Spleen (tissue), 11 donors: ENCODE measurements around the gene TBC1D10B. TPM values are rescaled to one million over a fixed set of nuclear protein-coding genes. Genes with fewer than 3 reads are reported as not detected.

Experiments used
- DNase-seq: peaks from one replicate; pipeline ENCODE4 v3.0.0-alpha.2; 2020
- H3K27ac ChIP-seq, 8 donors: fragments of 200-600 bp; sonication (generic) in 7 of 8; 1 replicate in 4 of 8; 2 replicates in 4 of 8; pipeline versions ENCODE4 v1.5.0 to v1.8.0; 2016 to 2021; ENCODE audit warnings: inconsistent platforms in 4 of 8, mild to moderate bottlenecking in 4 of 8, moderate library complexity in 1 of 8
- H3K27me3 ChIP-seq, 7 donors: fragments of 200-600 bp; sonication (generic) in 6 of 7; replicated peaks in 1 of 7; 1 replicate in 4 of 7; 2 replicates in 3 of 7; pipeline versions ENCODE4 v1.5.0 to v1.8.0; 2016 to 2021; ENCODE audit warnings: inconsistent platforms in 3 of 7, mild to moderate bottlenecking in 1 of 7
- H3K36me3 ChIP-seq, 6 donors: fragments of 200-600 bp; sonication (generic) in 5 of 6; 1 replicate in 4 of 6; 2 replicates in 2 of 6; pipeline versions ENCODE4 v1.5.0 to v1.8.0; 2016 to 2021; ENCODE audit warnings: inconsistent platforms in 2 of 6
- H3K4me1 ChIP-seq, 6 donors: fragments of 200-600 bp; sonication (generic) in 5 of 6; 1 replicate in 3 of 6; 2 replicates in 3 of 6; pipeline versions ENCODE4 v1.5.0 to v1.8.0; 2016 to 2021; ENCODE audit warnings: inconsistent platforms in 3 of 6
- H3K4me3 ChIP-seq, 8 donors: fragments of 200-600 bp; sonication (generic) in 7 of 8; 1 replicate in 4 of 8; 2 replicates in 4 of 8; pipeline versions ENCODE4 v1.5.0 to v1.8.0; 2016 to 2021; ENCODE audit warnings: inconsistent platforms in 4 of 8, mild to moderate bottlenecking in 4 of 8, moderate library complexity in 2 of 8
- H3K9me3 ChIP-seq, 8 donors: fragments of 200-600 bp; sonication (generic) in 7 of 8; 1 replicate in 4 of 8; 2 replicates in 4 of 8; pipeline versions ENCODE4 v1.5.0 to v1.8.0; 2016 to 2021; ENCODE audit warnings: inconsistent platforms in 4 of 8
- POLR2A ChIP-seq, 3 donors: fragments of 450-650 bp; IDR thresholded peaks; one replicate each; pipeline ENCODE4 v1.5.1; 2017; ENCODE audit warnings: antibody characterized with exemption in 3 of 3, mild to moderate bottlenecking in 1 of 3
- POLR2AphosphoS5 ChIP-seq, 3 donors: sonication (generic); formaldehyde crosslinking; IDR thresholded peaks; one replicate each; pipeline ENCODE4 v1.5.1; 2017; ENCODE audit warnings: antibody characterized with exemption in 3 of 3
- WGBS, 5 donors: extraction: QIAGEN DNeasy Blood & Tissue Kit in 3 of 5; methylation state at CpG; one replicate each; pipeline versions ENCODE4 v1.1.5 to v1.1.7; 2013 to 2018; 5-methylcytosine and 5-hydroxymethylcytosine counted together
- intact Hi-C: fragments of 100-400 bp; cut with DNase I; formaldehyde crosslinking; loops from one replicate; pipeline ENCODE4 v1.15.0; 2023; ENCODE audit warnings: low total_unique reads
- polyA plus RNA-seq, 3 donors: library from polyadenylated mRNA; stranded (reverse); fragments of 200-250 nt; gene quantifications; one replicate each; pipeline ENCODE4 v1.2.1, GENCODE V29; 2013
- total RNA-seq, 7 donors: library from RNA; depleted of rRNA in 3 of 7; stranded (reverse); fragments of >200 nt in 3 of 7; fragmentation: NEBNext Ultra II Directional in 4 of 7; extraction: Animal tissue kit (Norgen Biotek cat#: 25700) in 4 of 7; gene quantifications; one replicate each; pipeline versions ENCODE4 v1.1.0 to v1.2.1, GENCODE V29; 2016 to 2021
- TF ChIP-seq, protein P1 (sequence below), 11 experiments: fragments of 200-600 bp in 7 of 11; fragments of 450-650 bp in 4 of 11; sonication (generic) in 4 of 11; IDR thresholded peaks in 8 of 11; conservative IDR thresholded peaks in 3 of 11; 1 replicate in 7 of 11; 2 replicates in 4 of 11; pipeline versions ENCODE4 v1.4.0 to v1.8.0; 2016 to 2021; ENCODE audit warnings: antibody characterized with exemption in 11 of 11, inconsistent platforms in 4 of 11, mild to moderate bottlenecking in 1 of 11
- donor health status: healthy with polysubstance abuse.
- donor health status: DM: no; HTN: no; CAD: no; lungs with moderate emphysema.
- donor health status: DM: no; HTN: no; CAD: no.
- donor health status: Bipolar disorder and iron deficiency.
- donor health status: healthy.
- donor health status: DM: no; HTN: no; CAD: no.
- donor health status: DM: yes; HTN: yes; CAD: no.

The TBC1D10B gene
- total and polyA plus RNA-seq, 10 donors: 17.3 to 50.4 (median 40.3) TPM

DNA sequence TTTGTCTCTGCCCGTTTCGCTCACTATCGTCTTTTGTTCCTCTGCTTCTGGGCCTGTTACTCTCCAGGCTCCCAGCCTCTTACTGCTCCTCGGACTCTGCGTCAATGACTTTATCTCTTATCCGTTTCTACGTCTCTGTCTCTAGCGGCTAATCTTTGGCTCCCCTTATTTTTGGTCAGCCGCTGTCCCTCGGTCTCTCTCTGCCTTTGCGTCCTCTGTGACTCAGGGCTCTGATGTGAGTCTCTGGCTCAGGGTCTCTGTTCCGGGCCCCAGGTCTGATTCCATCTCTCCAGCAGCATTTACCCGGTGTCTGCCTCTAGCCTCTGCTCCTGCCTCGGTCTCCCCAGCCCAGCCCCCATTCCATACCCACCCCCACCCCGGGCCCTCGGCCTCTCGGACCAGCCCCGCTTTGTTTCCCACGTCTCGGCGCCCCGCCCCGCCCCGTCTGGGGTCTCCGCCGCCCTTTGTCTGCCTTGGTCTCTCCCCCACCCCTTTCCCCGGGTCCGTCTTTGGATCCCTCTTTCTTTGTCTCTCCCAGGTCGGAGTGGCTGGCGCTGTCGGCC is 24.4 kb upstream of the TBC1D10B start:
- intact Hi-C loops: no loop called here
- H3K27me3 ChIP-seq: no peaks in the 10 kb centered on the region
- H3K4me1 ChIP-seq: peaks cover 10 to 54% (median 35%) of the 10 kb centered on the region in 6 donors
- peak overlapping the region; percentile 57 to 87 (median 82) for H3K4me3 ChIP-seq
- WGBS, 5 donors: 15 to 20% (median 18%) methylated on average over 31 of the region's 31 CpGs
- H3K9me3 ChIP-seq: no peaks in the 10 kb centered on the region
- H3K27ac ChIP-seq: peak overlapping the region; percentile 55 to 82 (median 76)
- no peak for DNase-seq
- no peak for TF ChIP-seq POLR2AphosphoS5 (IDR thresholded peaks at IDR 0.05)
- no peak for TF ChIP-seq POLR2A (IDR thresholded peaks at IDR 0.05)
- TF ChIP-seq, protein P1, sequence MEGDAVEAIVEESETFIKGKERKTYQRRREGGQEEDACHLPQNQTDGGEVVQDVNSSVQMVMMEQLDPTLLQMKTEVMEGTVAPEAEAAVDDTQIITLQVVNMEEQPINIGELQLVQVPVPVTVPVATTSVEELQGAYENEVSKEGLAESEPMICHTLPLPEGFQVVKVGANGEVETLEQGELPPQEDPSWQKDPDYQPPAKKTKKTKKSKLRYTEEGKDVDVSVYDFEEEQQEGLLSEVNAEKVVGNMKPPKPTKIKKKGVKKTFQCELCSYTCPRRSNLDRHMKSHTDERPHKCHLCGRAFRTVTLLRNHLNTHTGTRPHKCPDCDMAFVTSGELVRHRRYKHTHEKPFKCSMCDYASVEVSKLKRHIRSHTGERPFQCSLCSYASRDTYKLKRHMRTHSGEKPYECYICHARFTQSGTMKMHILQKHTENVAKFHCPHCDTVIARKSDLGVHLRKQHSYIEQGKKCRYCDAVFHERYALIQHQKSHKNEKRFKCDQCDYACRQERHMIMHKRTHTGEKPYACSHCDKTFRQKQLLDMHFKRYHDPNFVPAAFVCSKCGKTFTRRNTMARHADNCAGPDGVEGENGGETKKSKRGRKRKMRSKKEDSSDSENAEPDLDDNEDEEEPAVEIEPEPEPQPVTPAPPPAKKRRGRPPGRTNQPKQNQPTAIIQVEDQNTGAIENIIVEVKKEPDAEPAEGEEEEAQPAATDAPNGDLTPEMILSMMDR (IDR thresholded peaks at IDR 0.05 in 8 of 11, conservative IDR thresholded peaks at IDR 0.05 in 3 of 11): no peak
- H3K36me3 ChIP-seq: peaks cover 0 to 20% (median 13%) of the 10 kb centered on the region in 6 donors

DNA sequence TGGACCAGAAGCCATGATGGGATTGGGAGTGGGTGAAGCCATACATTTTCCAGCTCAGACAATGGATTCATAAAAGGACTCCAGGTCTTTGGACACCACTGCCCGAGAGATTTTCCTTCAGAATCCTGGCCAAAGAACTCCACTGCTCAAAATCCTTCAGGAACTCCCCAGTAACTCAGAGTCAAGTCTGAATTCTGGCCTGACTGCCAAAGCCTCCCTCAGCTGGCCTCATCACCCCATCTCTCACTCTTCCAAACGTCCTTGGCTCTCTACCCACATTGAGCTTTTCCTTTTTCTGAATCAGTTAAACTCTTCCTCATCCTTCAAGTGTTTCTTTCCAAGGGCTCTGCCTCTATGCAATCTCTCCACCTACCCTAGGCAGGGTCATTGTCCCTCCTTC is 13.2 kb upstream of the TBC1D10B start:
- TF ChIP-seq, protein P1 (IDR thresholded peaks at IDR 0.05 in 8 of 11, conservative IDR thresholded peaks at IDR 0.05 in 3 of 11): no peak
- TF ChIP-seq POLR2A (IDR thresholded peaks at IDR 0.05): no peak
- no peak for TF ChIP-seq POLR2AphosphoS5 (IDR thresholded peaks at IDR 0.05)
- Histone ChIP-seq H3K4me3 (no peak overlapping the region), H3K27me3 (no peaks in the 10 kb centered on the region), H3K27ac (peak overlapping the region in 7 of 8 donors; percentile 55 to 100 (median 83)), H3K36me3 (peaks cover 0 to 11% (median 0%) of the 10 kb centered on the region in 6 donors), H3K4me1 (peaks cover 16 to 59% (median 40%) of the 10 kb centered on the region in 6 donors), H3K9me3 (no peaks in the 10 kb centered on the region)
- 55 to 65% (median 61%) methylated on average over 2 of the region's 2 CpGs for WGBS, 5 donors
- intact Hi-C loops: no loop called here
- no peak for DNase-seq

DNA sequence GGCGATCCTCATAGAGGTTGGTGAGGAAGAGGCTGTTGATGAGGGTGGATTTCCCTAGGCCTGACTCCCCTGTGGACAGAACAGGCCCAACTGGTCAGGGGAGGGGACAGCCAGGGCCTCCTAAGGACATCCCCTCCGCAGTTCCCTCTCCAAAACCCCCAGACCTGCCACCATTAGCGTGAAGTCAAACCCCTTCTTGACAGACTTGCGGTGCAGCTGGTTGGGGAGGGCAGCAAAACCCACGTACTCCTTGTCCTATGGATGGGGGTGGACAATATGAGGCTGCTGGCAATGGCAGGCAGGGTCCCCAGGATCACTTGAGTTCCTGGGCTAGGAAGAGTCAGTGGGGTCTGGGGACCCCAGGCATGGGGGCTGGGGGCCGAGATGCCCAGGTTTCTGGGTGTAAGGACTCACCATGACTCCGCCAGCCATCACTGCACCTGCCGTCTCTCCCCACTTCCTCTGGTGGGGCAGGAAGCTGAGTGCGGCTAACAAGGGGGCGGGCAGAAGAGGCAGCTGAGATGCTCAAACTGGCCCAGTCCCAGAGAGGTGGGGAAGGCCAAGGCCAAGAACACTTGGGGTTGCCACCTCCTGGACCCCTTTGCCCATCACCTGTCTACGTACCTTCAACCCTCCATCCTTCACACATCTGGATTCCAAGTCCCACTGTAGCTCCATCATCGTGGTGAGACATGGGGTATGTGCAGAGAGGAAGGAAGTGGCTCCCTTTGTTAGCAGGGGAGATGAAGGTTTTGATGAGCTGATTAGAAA is 12.0 kb upstream of the TBC1D10B start, which contains the start of gene SEPTIN1:
SEPTIN1 (minus strand) TSS at position 451 of the 771 bp plus-strand sequence; CDS start at position 432, 19 bp downstream.
- Histone ChIP-seq H3K4me1 (peaks cover 17 to 69% (median 44%) of the 10 kb centered on the region in 6 donors), H3K27me3 (no peaks in the 10 kb centered on the region), H3K27ac (peak within 1 kb of the TSS; percentile 55 to 100 (median 78)), H3K4me3 (peak within 1 kb of the TSS; percentile 24 to 75 (median 45)), H3K9me3 (no peaks in the 10 kb centered on the region), H3K36me3 (peaks cover 0 to 11% (median 0%) of the 10 kb centered on the region in 6 donors)
- TF ChIP-seq, protein P1 (IDR thresholded peaks at IDR 0.05 in 8 of 11, conservative IDR thresholded peaks at IDR 0.05 in 3 of 11): no peak
- TF ChIP-seq POLR2AphosphoS5 (IDR thresholded peaks at IDR 0.05) (peak; percentile 79 to 84 (median 84)), POLR2A (IDR thresholded peaks at IDR 0.05) (no peak)
- WGBS, 5 donors: 21 to 31% (median 24%) methylated on average over 9 to 12 of the region's 12 CpGs
- intact Hi-C loops: no loop called here
- DNase-seq: peak; percentile 94
